Gastroesophageal sphincter (tissue), 4 donors: ENCODE results near the gene USP24. TPM values are rescaled to one million over a fixed set of nuclear protein-coding genes. Genes with fewer than 3 reads are reported as not detected.
A peak's percentile ranks its signal among the peaks of the same experiment; 100 is the strongest.

Experiments
- ATAC-seq: fragments of 150-250 bp; one replicate; pipeline ENCODE4 v1.9.1; 2016; ENCODE audit warnings: mild to moderate bottlenecking, moderate library complexity
- H3K27ac ChIP-seq, 4 donors: fragments of 200-600 bp; sonication (generic) in 3 of 4; 1 replicate in 3 of 4; 2 replicates in 1 of 4; pipeline ENCODE4 v1.5.1; 2016 to 2019
- H3K27me3 ChIP-seq: fragments of 200-600 bp; sonication (generic); one replicate; pipeline ENCODE4 v1.5.1; 2019
- H3K36me3 ChIP-seq, 2 donors: fragments of 200-600 bp; sonication (generic); one replicate each; pipeline ENCODE4 v1.5.1; 2019; ENCODE audit warnings: control low read depth in 1 of 2
- H3K4me1 ChIP-seq, 3 donors: fragments of 200-600 bp; sonication (generic); 1 replicate in 2 of 3; 2 replicates in 1 of 3; pipeline ENCODE4 v1.5.1; 2016 to 2019; ENCODE audit warnings: control low read depth in 2 of 3
- H3K4me3 ChIP-seq, 2 donors: fragments of 200-600 bp; sonication (generic); one replicate each; pipeline ENCODE4 v1.5.1; 2019; ENCODE audit warnings: mild to moderate bottlenecking in 1 of 2, moderate library complexity in 1 of 2
- H3K9me3 ChIP-seq, 3 donors: fragments of 200-600 bp; sonication (generic); one replicate each; pipeline ENCODE4 v1.5.1; 2017 to 2019; ENCODE audit warnings: control low read depth in 2 of 3
- CTCF ChIP-seq, 4 experiments: fragments of 200-600 bp in 2 of 4; fragments of 450-650 bp in 2 of 4; sonication (generic) in 1 of 4; IDR thresholded peaks; one replicate each; pipeline ENCODE4 v1.5.1; 2017 to 2019; ENCODE audit warnings: antibody characterized with exemption in 4 of 4, mild to moderate bottlenecking in 2 of 4, moderate library complexity in 2 of 4
- EP300 ChIP-seq: sonication (generic); formaldehyde crosslinking; IDR thresholded peaks from one replicate; pipeline ENCODE4 v1.6.1; 2017; ENCODE audit warnings: antibody characterized with exemption, mild to moderate bottlenecking
- POLR2A ChIP-seq, 2 donors: fragments of 450-650 bp; IDR thresholded peaks; one replicate each; pipeline ENCODE4 v1.6.1; 2017; ENCODE audit warnings: antibody characterized with exemption in 2 of 2, mild to moderate bottlenecking in 2 of 2, moderate library complexity in 1 of 2
- POLR2AphosphoS5 ChIP-seq: sonication (generic); formaldehyde crosslinking; IDR thresholded peaks from one replicate; pipeline ENCODE4 v1.6.1; 2017; ENCODE audit warnings: antibody characterized with exemption
- WGBS, 2 donors: methylation state at CpG; one replicate each; pipeline ENCODE4 v1.1.5; 2018; ENCODE audit warnings: low coverage in 1 of 2; 5-methylcytosine and 5-hydroxymethylcytosine counted together
- total RNA-seq, 4 donors: library from RNA; depleted of rRNA; stranded (reverse); fragments of >200 nt; gene quantifications; one replicate each; pipeline ENCODE4 v1.1.0, GENCODE V29; 2016

USP24 gene
- total RNA-seq, 4 donors from 2014 or later: 36.8 to 54.8 (median 45.5) TPM

- Histone ChIP-seq H3K4me3 (no peak overlapping the region), H3K9me3 (no peaks in the 10 kb centered on the region), H3K4me1 (peaks cover 0 to 11% (median 0%) of the 10 kb centered on the region in 3 donors), H3K27ac (peak overlapping the region in 2 of 4 donors; percentile 14 to 32), H3K27me3 (no peaks in the 10 kb centered on the region), H3K36me3 (peaks cover 4 to 100% of the 10 kb centered on the region in 2 donors)
- TF ChIP-seq EP300: no peak
- TF ChIP-seq POLR2A (IDR thresholded peaks at IDR 0.05): no peak
- no peak for TF ChIP-seq CTCF (IDR thresholded peaks at IDR 0.05)
- no peak for TF ChIP-seq POLR2AphosphoS5
- WGBS, 2 donors: 46 to 51% methylated on average over 9 of the region's 9 CpGs
- ATAC-seq: no peak
Observed at GRCh38 chr1:55081188-55081904, 133.8 kb downstream of the USP24 start.

- H3K27ac ChIP-seq: no peak overlapping the region
- peaks cover 4 to 100% of the 10 kb centered on the region in 2 donors for H3K36me3 ChIP-seq
- no peaks in the 10 kb centered on the region for H3K9me3 ChIP-seq
- no peaks in the 10 kb centered on the region for H3K27me3 ChIP-seq
- H3K4me3 ChIP-seq: no peak overlapping the region
- 97% methylated on average over 6 to 7 of the region's 7 CpGs for WGBS, 2 donors
- peaks cover 0 to 11% (median 0%) of the 10 kb centered on the region in 3 donors for H3K4me1 ChIP-seq
- ATAC-seq: no peak
- TF ChIP-seq POLR2AphosphoS5 (no peak), CTCF (IDR thresholded peaks at IDR 0.05) (no peak), EP300 (no peak), POLR2A (IDR thresholded peaks at IDR 0.05) (no peak)
Observed at GRCh38 chr1:55079651-55080050, 135.5 kb downstream of the USP24 start.

- no peak for ATAC-seq
- TF ChIP-seq POLR2AphosphoS5 (no peak), EP300 (no peak), POLR2A (IDR thresholded peaks at IDR 0.05) (no peak), CTCF (IDR thresholded peaks at IDR 0.05) (no peak)
- Histone ChIP-seq H3K4me3 (no peak overlapping the region), H3K4me1 (peaks cover 0 to 11% (median 0%) of the 10 kb centered on the region in 3 donors), H3K27ac (no peak overlapping the region), H3K36me3 (peaks cover 0 to 100% of the 10 kb centered on the region in 2 donors), H3K9me3 (no peaks in the 10 kb centered on the region), H3K27me3 (no peaks in the 10 kb centered on the region)
- 80 to 94% methylated on average over 3 of the region's 3 CpGs for WGBS, 2 donors
Observed at GRCh38 chr1:55078470-55078869, 136.7 kb downstream of the USP24 start.

- 88% methylated on average over 1 of the region's 1 CpG for WGBS, 2 donors
- TF ChIP-seq POLR2AphosphoS5: no peak
- no peak for TF ChIP-seq EP300
- TF ChIP-seq POLR2A (IDR thresholded peaks at IDR 0.05): no peak
- no peak for TF ChIP-seq CTCF (IDR thresholded peaks at IDR 0.05)
- Histone ChIP-seq H3K27ac (no peak overlapping the region), H3K4me3 (no peak overlapping the region), H3K9me3 (no peaks in the 10 kb centered on the region), H3K27me3 (no peaks in the 10 kb centered on the region), H3K36me3 (peaks cover 0 to 100% of the 10 kb centered on the region in 2 donors), H3K4me1 (peaks cover 0 to 8% (median 0%) of the 10 kb centered on the region in 3 donors)
- ATAC-seq: no peak
Observed at GRCh38 chr1:55076356-55076755, 138.8 kb downstream of the USP24 start.

GRCh38 chr1:55074455-55074854 is 140.7 kb downstream of the USP24 start:
- Histone ChIP-seq H3K36me3 (peaks cover 0 to 100% of the 10 kb centered on the region in 2 donors), H3K4me3 (no peak overlapping the region), H3K9me3 (no peaks in the 10 kb centered on the region), H3K27ac (no peak overlapping the region), H3K27me3 (no peaks in the 10 kb centered on the region), H3K4me1 (peaks cover 0 to 6% (median 0%) of the 10 kb centered on the region in 3 donors)
- 71 to 88% methylated on average over 2 of the region's 2 CpGs for WGBS, 2 donors
- ATAC-seq: no peak
- TF ChIP-seq EP300: no peak
- TF ChIP-seq POLR2A (IDR thresholded peaks at IDR 0.05): no peak
- TF ChIP-seq POLR2AphosphoS5: no peak
- TF ChIP-seq CTCF (IDR thresholded peaks at IDR 0.05): no peak
